Thoracic aorta (tissue), 2 donors: ENCODE results near the gene ZNF189. TPM values are rescaled to one million over a fixed set of nuclear protein-coding genes. Genes with fewer than 3 reads are reported as not detected.

Experiments used
- ATAC-seq: fragments of 150-250 bp; one replicate; pipeline ENCODE4 v1.8.0; 2017; ENCODE audit warnings: low read depth; ENCODE audit not compliant: insufficient number of reproducible peaks, low FRiP score
- DNase-seq: peaks from one replicate; pipeline ENCODE4 v3.0.0-alpha.2; 2020; ENCODE audit warnings: low spot score
- H3K27ac ChIP-seq, 2 donors: fragments of 200-600 bp; sonication (generic); 1 replicate in 1 of 2; 2 replicates in 1 of 2; pipeline ENCODE4 v1.5.1; 2016; ENCODE audit warnings: mild to moderate bottlenecking in 2 of 2, moderate library complexity in 2 of 2
- H3K27me3 ChIP-seq: fragments of 200-600 bp; sonication (generic); replicated peaks from 2 replicates; pipeline ENCODE4 v1.6.0; 2016; ENCODE audit warnings: mild to moderate bottlenecking; ENCODE audit not compliant: insufficient read depth
- H3K36me3 ChIP-seq: fragments of 200-600 bp; sonication (generic); one replicate; pipeline ENCODE4 v1.5.1; 2016
- H3K4me1 ChIP-seq, 2 donors: fragments of 200-600 bp; sonication (generic); 1 replicate in 1 of 2; 2 replicates in 1 of 2; pipeline versions ENCODE4 v1.5.1 to v1.6.0; 2016; ENCODE audit warnings: low read depth in 2 of 2, mild to moderate bottlenecking in 1 of 2; ENCODE audit not compliant: control insufficient read depth in 1 of 2
- H3K4me3 ChIP-seq: fragments of 200-600 bp; sonication (generic); 2 replicates; pipeline ENCODE4 v1.5.1; 2016; ENCODE audit warnings: mild to moderate bottlenecking
- H3K9me3 ChIP-seq: fragments of 200-600 bp; sonication (generic); 2 replicates; pipeline ENCODE4 v1.5.1; 2016
- CTCF ChIP-seq: fragments of 200-600 bp; sonication (generic); IDR thresholded peaks from one replicate; pipeline ENCODE4 v1.5.1; 2019; ENCODE audit warnings: antibody characterized with exemption
- total RNA-seq, 2 donors: library from RNA; depleted of rRNA; stranded (reverse); fragments of >200 nt; gene quantifications; one replicate each; pipeline versions ENCODE4 v1.1.0 to v1.2.3, GENCODE V29; 2016

The ZNF189 gene
- total RNA-seq, 2 donors from 2014 or later = 20.4 to 28.2 TPM

GRCh38 chr9:101414839-101415238 lies 16.2 kb downstream of the ZNF189 start:
- H3K4me1 ChIP-seq = no peaks in the 10 kb centered on the region
- no peaks in the 10 kb centered on the region for H3K27me3 ChIP-seq
- H3K9me3 ChIP-seq = peaks cover 73% of the 10 kb centered on the region
- no peak overlapping the region for H3K27ac ChIP-seq
- no peak for DNase-seq
- no peak for ATAC-seq
- peaks cover 3% of the 10 kb centered on the region for H3K36me3 ChIP-seq
- H3K4me3 ChIP-seq = no peak overlapping the region
- no peak for TF ChIP-seq CTCF

- Histone ChIP-seq H3K4me3 (no peak overlapping the region), H3K27me3 (no peaks in the 10 kb centered on the region), H3K4me1 (no peaks in the 10 kb centered on the region), H3K36me3 (peaks cover 3% of the 10 kb centered on the region), H3K9me3 (peaks cover 66% of the 10 kb centered on the region), H3K27ac (no peak overlapping the region)
- no peak for DNase-seq
- ATAC-seq = no peak
- no peak for TF ChIP-seq CTCF
Measured at GRCh38 chr9:101415578-101415977, 16.9 kb downstream of the ZNF189 start.

GRCh38 chr9:101417389-101417788 lies 18.7 kb downstream of the ZNF189 start:
- no peak for TF ChIP-seq CTCF
- DNase-seq = no peak
- H3K36me3 ChIP-seq = peaks cover 3% of the 10 kb centered on the region
- ATAC-seq = no peak
- no peaks in the 10 kb centered on the region for H3K27me3 ChIP-seq
- no peak overlapping the region for H3K27ac ChIP-seq
- no peak overlapping the region for H3K4me3 ChIP-seq
- H3K4me1 ChIP-seq = no peaks in the 10 kb centered on the region
- H3K9me3 ChIP-seq = peaks cover 48% of the 10 kb centered on the region

- H3K9me3 ChIP-seq = peaks cover 42% of the 10 kb centered on the region
- no peak for DNase-seq
- ATAC-seq = no peak
Measured at GRCh38 chr9:101417977-101418376, 19.3 kb downstream of the ZNF189 start.

More at GRCh38 chr9:101417977-101418376, 19.3 kb downstream of the ZNF189 start:
- H3K36me3 ChIP-seq = no peaks in the 10 kb centered on the region
- H3K27me3 ChIP-seq = no peaks in the 10 kb centered on the region
- no peak overlapping the region for H3K4me3 ChIP-seq
- H3K4me1 ChIP-seq = no peaks in the 10 kb centered on the region
- H3K27ac ChIP-seq = no peak overlapping the region
- no peak for TF ChIP-seq CTCF
